Suprapubic skin (tissue), 4 donors: ENCODE measurements around the gene TSPAN13. TPM values are rescaled to one million over a fixed set of nuclear protein-coding genes. Genes with fewer than 3 reads are reported as not detected.

Experiments
- DNase-seq, 2 donors: peaks; one replicate each; pipeline ENCODE4 v3.0.0-alpha.2; 2019; ENCODE audit warnings: low spot score in 2 of 2
- H3K27ac ChIP-seq: fragments of 200-600 bp; sonication (generic); one replicate; pipeline ENCODE4 v1.5.1; 2019
- H3K27me3 ChIP-seq: fragments of 200-600 bp; sonication (generic); one replicate; pipeline ENCODE4 v1.5.1; 2019
- H3K36me3 ChIP-seq: fragments of 200-600 bp; sonication (generic); one replicate; pipeline ENCODE4 v1.5.1; 2019
- H3K4me1 ChIP-seq: fragments of 200-600 bp; sonication (generic); one replicate; pipeline ENCODE4 v1.5.1; 2019
- H3K4me3 ChIP-seq: fragments of 200-600 bp; sonication (generic); one replicate; pipeline ENCODE4 v1.5.1; 2019; ENCODE audit warnings: mild to moderate bottlenecking
- H3K9me3 ChIP-seq: fragments of 200-600 bp; sonication (generic); one replicate; pipeline ENCODE4 v1.5.1; 2019
- EP300 ChIP-seq: sonication (generic); formaldehyde crosslinking; IDR thresholded peaks from one replicate; pipeline ENCODE4 v1.6.1; 2017; ENCODE audit warnings: antibody characterized with exemption
- POLR2A ChIP-seq, 2 donors: fragments of 450-650 bp; IDR thresholded peaks; one replicate each; pipeline ENCODE4 v1.6.1; 2017; ENCODE audit warnings: antibody characterized with exemption in 2 of 2, mild to moderate bottlenecking in 2 of 2, moderate library complexity in 2 of 2
- POLR2AphosphoS5 ChIP-seq, 3 donors: sonication (generic); formaldehyde crosslinking; IDR thresholded peaks; one replicate each; pipeline ENCODE4 v1.6.1; 2017; ENCODE audit warnings: antibody characterized with exemption in 3 of 3
- WGBS: methylation state at CpG from one replicate; pipeline ENCODE4 v1.1.5; 2018; 5-methylcytosine and 5-hydroxymethylcytosine counted together
- total RNA-seq, 4 donors: library from RNA; depleted of rRNA; stranded (reverse); fragments of >200 nt; gene quantifications; one replicate each; pipeline ENCODE4 v1.1.0, GENCODE V29; 2016
- TF ChIP-seq, protein P1 (sequence below), 2 donors: fragments of 200-600 bp in 1 of 2; fragments of 450-650 bp in 1 of 2; sonication (generic) in 1 of 2; IDR thresholded peaks; one replicate each; pipeline ENCODE4 v1.5.1; 2016 to 2019; ENCODE audit warnings: antibody characterized with exemption in 2 of 2, mild to moderate bottlenecking in 1 of 2, moderate library complexity in 1 of 2

TSPAN13 gene
- total RNA-seq, 4 donors from 2014 or later: 6.9 to 17.2 (median 12.4) TPM

DNA sequence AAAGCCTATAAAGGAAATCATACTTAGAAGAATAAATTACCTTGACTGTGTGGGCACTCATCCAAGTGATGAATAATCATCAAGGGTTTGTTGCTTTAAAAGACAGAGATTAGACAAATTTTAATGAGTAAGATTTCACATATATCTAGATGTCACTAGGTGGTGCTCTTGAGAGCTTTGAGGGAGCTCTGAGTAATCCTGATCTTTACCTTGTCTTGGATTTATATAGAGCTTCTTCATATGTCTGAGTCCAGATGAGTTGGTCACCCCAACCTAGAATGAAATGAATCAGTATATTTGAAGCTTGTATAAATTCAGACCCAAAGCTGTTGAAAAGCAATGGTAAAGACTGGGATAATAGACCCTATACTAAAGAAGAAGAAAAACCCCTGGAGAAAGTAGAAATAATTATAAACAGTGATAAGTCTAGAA is 47.6 kb downstream of the TSPAN13 start:
- TF ChIP-seq, protein P1, sequence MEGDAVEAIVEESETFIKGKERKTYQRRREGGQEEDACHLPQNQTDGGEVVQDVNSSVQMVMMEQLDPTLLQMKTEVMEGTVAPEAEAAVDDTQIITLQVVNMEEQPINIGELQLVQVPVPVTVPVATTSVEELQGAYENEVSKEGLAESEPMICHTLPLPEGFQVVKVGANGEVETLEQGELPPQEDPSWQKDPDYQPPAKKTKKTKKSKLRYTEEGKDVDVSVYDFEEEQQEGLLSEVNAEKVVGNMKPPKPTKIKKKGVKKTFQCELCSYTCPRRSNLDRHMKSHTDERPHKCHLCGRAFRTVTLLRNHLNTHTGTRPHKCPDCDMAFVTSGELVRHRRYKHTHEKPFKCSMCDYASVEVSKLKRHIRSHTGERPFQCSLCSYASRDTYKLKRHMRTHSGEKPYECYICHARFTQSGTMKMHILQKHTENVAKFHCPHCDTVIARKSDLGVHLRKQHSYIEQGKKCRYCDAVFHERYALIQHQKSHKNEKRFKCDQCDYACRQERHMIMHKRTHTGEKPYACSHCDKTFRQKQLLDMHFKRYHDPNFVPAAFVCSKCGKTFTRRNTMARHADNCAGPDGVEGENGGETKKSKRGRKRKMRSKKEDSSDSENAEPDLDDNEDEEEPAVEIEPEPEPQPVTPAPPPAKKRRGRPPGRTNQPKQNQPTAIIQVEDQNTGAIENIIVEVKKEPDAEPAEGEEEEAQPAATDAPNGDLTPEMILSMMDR (IDR thresholded peaks at IDR 0.05): peak; percentile 2 to 34
- TF ChIP-seq POLR2A (IDR thresholded peaks at IDR 0.05): no peak
- H3K4me1 ChIP-seq: peaks cover 6% of the 10 kb centered on the region
- no peaks in the 10 kb centered on the region for H3K36me3 ChIP-seq
- DNase-seq: no peak
- H3K27ac ChIP-seq: no peak overlapping the region
- H3K9me3 ChIP-seq: no peaks in the 10 kb centered on the region
- no peak overlapping the region for H3K4me3 ChIP-seq
- H3K27me3 ChIP-seq: no peaks in the 10 kb centered on the region

DNA sequence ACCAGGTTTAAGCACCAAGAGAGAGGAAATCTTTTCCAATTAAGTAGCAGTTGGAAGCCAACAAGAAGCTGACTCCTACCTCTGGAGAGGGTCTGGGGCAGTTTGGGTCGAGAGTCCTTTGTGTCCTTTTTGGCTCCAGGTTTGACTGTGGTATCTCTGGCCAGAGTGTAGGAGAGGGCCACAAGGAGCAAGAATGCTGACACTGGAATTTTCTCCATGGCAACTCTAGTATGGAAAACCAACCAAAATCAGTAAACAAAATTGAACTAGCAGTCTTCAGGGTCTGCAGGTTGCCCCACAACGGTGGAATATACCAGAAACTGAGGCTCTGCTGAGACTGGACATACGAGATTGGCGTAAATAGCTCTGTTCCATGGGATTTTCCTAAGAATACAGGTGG is 48.0 kb downstream of the TSPAN13 start:
- Histone ChIP-seq H3K27ac (no peak overlapping the region), H3K9me3 (no peaks in the 10 kb centered on the region), H3K4me3 (no peak overlapping the region), H3K4me1 (peaks cover 6% of the 10 kb centered on the region), H3K27me3 (no peaks in the 10 kb centered on the region), H3K36me3 (no peaks in the 10 kb centered on the region)
- TF ChIP-seq EP300 (no peak), POLR2AphosphoS5 (IDR thresholded peaks at IDR 0.05) (no peak), POLR2A (IDR thresholded peaks at IDR 0.05) (no peak)
- TF ChIP-seq, protein P1 (IDR thresholded peaks at IDR 0.05): no peak
- WGBS: 91% methylated on average over 4 of the region's 4 CpGs
- DNase-seq: no peak

DNA sequence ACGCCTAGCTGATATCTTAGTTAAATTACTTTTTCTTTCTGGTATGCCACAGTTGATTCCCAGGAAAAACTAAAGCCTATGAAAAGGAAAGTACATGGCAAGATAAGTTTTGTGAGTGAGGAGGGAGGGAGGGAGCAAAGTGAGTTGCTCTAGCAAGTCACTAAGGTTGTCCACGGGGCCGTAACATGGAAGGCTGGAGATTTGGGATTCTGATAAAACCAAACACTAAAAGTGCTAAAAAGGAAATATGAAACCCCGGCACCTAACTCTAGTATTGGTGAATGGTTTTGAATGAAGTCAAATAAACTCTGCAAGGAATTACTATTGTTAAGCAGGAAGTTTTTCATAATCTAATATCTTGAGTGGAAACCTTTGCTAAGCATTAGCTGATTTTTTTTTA is 49.6 kb downstream of the TSPAN13 start:
- 88% methylated on average over 4 of the region's 4 CpGs for WGBS
- peaks cover 6% of the 10 kb centered on the region for H3K4me1 ChIP-seq
- DNase-seq: no peak
- H3K27ac ChIP-seq: no peak overlapping the region
- no peak overlapping the region for H3K4me3 ChIP-seq
- no peaks in the 10 kb centered on the region for H3K27me3 ChIP-seq
- TF ChIP-seq POLR2A (IDR thresholded peaks at IDR 0.05): no peak
- no peak for TF ChIP-seq POLR2AphosphoS5 (IDR thresholded peaks at IDR 0.05)
- TF ChIP-seq, protein P1 (IDR thresholded peaks at IDR 0.05): no peak
- H3K9me3 ChIP-seq: no peaks in the 10 kb centered on the region
- H3K36me3 ChIP-seq: no peaks in the 10 kb centered on the region

DNA sequence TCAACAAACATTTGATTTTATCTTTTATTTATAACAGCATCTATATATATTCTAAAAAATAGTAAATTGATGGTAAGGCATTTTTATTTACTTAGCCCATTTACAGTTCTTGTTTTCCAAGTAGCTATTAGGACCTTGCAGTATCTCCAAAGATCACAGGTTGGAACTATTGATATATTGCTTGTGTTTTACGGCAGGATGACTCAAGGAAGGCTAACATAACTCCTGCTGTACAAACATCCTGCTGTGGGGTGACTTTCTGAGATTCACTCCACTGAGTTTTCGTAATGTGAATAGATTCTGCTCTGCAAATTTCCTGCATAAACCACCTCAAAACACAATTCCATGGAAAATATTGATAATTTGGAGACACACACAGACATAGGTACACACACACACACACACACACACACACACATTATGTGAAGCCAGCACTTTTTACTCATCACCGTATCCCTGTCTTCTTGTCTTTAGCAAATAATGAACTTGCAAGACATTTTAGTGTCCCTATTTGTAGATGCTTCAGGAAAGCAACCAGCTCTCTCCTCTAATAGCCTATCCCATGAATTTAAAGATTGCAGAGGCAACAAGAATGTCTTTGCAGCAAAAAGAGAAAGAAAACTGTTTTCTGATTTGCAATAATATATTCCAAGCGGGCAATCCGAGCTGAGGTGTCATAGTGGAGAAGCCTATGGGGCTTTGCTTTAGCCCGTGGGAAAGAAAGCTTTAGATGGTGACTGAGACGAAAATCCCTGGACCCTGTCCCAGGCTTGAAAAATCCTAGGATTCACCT is 50.5 kb downstream of the TSPAN13 start:
- H3K9me3 ChIP-seq: no peaks in the 10 kb centered on the region
- 63% methylated on average over 7 of the region's 7 CpGs for WGBS
- no peak for DNase-seq
- H3K27me3 ChIP-seq: no peaks in the 10 kb centered on the region
- no peaks in the 10 kb centered on the region for H3K36me3 ChIP-seq
- H3K4me1 ChIP-seq: peaks cover 6% of the 10 kb centered on the region
- TF ChIP-seq POLR2A (IDR thresholded peaks at IDR 0.05) (no peak), EP300 (no peak), POLR2AphosphoS5 (IDR thresholded peaks at IDR 0.05) (no peak)
- TF ChIP-seq, protein P1 (IDR thresholded peaks at IDR 0.05): no peak
- H3K4me3 ChIP-seq: no peak overlapping the region
- peak overlapping the region; percentile 27 for H3K27ac ChIP-seq

DNA sequence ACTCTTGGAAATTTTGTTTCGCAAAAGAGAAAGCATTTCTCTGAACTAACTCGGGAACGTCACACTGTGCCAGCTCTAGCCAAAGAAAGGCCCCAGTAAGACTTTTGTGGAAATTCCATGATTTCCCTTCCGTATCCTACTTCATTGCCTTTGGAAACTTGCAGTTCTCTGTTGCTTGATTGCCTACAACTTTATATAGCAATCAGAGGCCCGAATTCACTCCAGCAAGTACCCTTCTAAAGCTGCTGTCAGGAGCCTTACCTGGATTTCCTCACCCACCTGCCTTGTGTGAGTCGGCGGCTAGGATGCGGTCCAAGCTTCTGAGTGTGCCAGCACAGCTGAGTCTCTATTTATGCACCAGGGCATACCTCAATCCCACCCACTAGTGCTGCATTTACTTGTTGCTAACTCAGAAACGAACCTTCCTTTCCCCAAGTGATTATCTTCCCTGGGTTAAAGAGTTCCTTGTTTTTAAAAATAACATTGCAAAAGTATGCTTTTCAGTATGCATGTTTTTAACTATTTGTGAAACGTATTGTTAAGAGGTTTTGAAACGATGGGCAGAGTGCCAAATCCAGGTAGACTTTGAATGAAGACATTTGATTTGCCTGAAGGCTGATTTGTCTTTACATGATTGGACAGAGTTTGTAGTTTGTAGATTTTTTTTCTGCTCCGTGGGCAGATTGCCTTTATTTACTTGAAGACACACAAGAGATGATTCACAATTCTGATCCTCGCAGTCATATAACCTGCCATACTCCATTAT is 51.3 kb downstream of the TSPAN13 start, which contains the start of gene AGR2:
Gene AGR2, minus strand, starts transcription at position 326 of the 766 bp plus-strand sequence. CDS start 3,203 bp downstream, outside the sequence.
- H3K4me3 ChIP-seq: no peak within 1 kb of the TSS
- H3K27me3 ChIP-seq: no peaks in the 10 kb centered on the region
- peaks cover 6% of the 10 kb centered on the region for H3K4me1 ChIP-seq
- peak within 1 kb of the TSS; percentile 27 for H3K27ac ChIP-seq
- H3K36me3 ChIP-seq: no peaks in the 10 kb centered on the region
- DNase-seq: no peak
- TF ChIP-seq POLR2AphosphoS5 (IDR thresholded peaks at IDR 0.05) (no peak), EP300 (no peak), POLR2A (IDR thresholded peaks at IDR 0.05) (no peak)
- TF ChIP-seq, protein P1 (IDR thresholded peaks at IDR 0.05): no peak
- WGBS: 51% methylated on average over 13 of the region's 13 CpGs
- H3K9me3 ChIP-seq: no peaks in the 10 kb centered on the region
